Breast epithelium (tissue), 3 donors: ENCODE results near the gene ATP1A2.

Source experiments
- POLR2A ChIP-seq: fragments of 450-650 bp; IDR thresholded peaks from one replicate; pipeline ENCODE4 v1.6.1; 2016; ENCODE audit warnings: antibody characterized with exemption, mild to moderate bottlenecking, moderate library complexity
- POLR2AphosphoS5 ChIP-seq, 3 donors: sonication (generic); formaldehyde crosslinking; IDR thresholded peaks; one replicate each; pipeline ENCODE4 v1.6.1; 2017; ENCODE audit warnings: antibody characterized with exemption in 3 of 3
- TF ChIP-seq, protein P1 (sequence below), 3 donors: fragments of 450-650 bp; IDR thresholded peaks; one replicate each; pipeline ENCODE4 v1.5.1; 2016 to 2017; ENCODE audit warnings: antibody characterized with exemption in 3 of 3, mild to moderate bottlenecking in 3 of 3, moderate library complexity in 3 of 3

- TF ChIP-seq, protein P1, sequence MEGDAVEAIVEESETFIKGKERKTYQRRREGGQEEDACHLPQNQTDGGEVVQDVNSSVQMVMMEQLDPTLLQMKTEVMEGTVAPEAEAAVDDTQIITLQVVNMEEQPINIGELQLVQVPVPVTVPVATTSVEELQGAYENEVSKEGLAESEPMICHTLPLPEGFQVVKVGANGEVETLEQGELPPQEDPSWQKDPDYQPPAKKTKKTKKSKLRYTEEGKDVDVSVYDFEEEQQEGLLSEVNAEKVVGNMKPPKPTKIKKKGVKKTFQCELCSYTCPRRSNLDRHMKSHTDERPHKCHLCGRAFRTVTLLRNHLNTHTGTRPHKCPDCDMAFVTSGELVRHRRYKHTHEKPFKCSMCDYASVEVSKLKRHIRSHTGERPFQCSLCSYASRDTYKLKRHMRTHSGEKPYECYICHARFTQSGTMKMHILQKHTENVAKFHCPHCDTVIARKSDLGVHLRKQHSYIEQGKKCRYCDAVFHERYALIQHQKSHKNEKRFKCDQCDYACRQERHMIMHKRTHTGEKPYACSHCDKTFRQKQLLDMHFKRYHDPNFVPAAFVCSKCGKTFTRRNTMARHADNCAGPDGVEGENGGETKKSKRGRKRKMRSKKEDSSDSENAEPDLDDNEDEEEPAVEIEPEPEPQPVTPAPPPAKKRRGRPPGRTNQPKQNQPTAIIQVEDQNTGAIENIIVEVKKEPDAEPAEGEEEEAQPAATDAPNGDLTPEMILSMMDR (IDR thresholded peaks at IDR 0.05) = no peak
- TF ChIP-seq POLR2A (no peak), POLR2AphosphoS5 (IDR thresholded peaks at IDR 0.05) (no peak)
Measured at GRCh38 chr1:160070243-160071163, 45.1 kb upstream of the ATP1A2 start.
